ENCODE measurements around the gene NKD2. TPM values are rescaled to one million over a fixed set of nuclear protein-coding genes. Genes with fewer than 3 reads are reported as not detected.

NKD2 gene
- total RNA-seq, 1 donor from 2014 or later = 41.7 TPM

GRCh38 chr5:1009359-1010180 is 968 bp downstream of the NKD2 start:
- peak overlapping the region; percentile 8 for H3K27ac Mint-ChIP-seq (ENCODE audit: unreplicated experiment)
- H3K9me3 Mint-ChIP-seq (ENCODE audit: unreplicated experiment) = peaks cover 10% of the 10 kb centered on the region
- H3K36me3 Mint-ChIP-seq (ENCODE audit: unreplicated experiment) = peaks cover 7% of the 10 kb centered on the region
- DNase-seq = peak; percentile 22
- H3K4me3 Mint-ChIP-seq (ENCODE audit: unreplicated experiment) = peak overlapping the region; percentile 79
- TF ChIP-seq CTCF (IDR thresholded peaks at IDR 0.05; ENCODE audit: partially characterized antibody, unreplicated experiment) = no peak
- H3K4me1 Mint-ChIP-seq (ENCODE audit: low read depth, unreplicated experiment) = peaks cover 11% of the 10 kb centered on the region
- H3K27me3 Mint-ChIP-seq (ENCODE audit: unreplicated experiment) = peaks cover 10% of the 10 kb centered on the region

DNA sequence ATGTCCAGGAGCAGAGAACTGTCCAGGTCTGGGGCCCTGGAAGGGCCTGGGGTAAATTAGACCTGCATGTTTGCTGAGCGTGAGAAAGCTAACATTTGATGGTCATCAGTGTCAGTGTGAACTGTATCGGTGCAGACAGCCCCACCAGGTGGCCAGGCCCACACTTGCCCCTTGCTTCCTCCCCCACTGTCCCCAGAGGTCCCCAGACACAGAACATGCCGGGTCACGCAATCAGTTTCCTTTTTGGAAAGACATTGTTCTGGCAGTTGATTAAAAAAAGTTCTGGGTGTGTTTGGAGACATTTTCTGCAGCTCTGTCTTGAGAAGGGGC is 1.5 kb downstream of the NKD2 start:
- Mint-ChIP-seq H3K4me1 (ENCODE audit: low read depth, unreplicated experiment) (peaks cover 11% of the 10 kb centered on the region), H3K4me3 (ENCODE audit: unreplicated experiment) (peak overlapping the region; percentile 79), H3K36me3 (ENCODE audit: unreplicated experiment) (peaks cover 7% of the 10 kb centered on the region), H3K27ac (ENCODE audit: unreplicated experiment) (peak overlapping the region; percentile 8), H3K27me3 (ENCODE audit: unreplicated experiment) (peaks cover 10% of the 10 kb centered on the region), H3K9me3 (ENCODE audit: unreplicated experiment) (peaks cover 10% of the 10 kb centered on the region)
- DNase-seq = peak; percentile 27
- peak; percentile 15 for TF ChIP-seq CTCF (IDR thresholded peaks at IDR 0.05; ENCODE audit: partially characterized antibody, unreplicated experiment)

DNA sequence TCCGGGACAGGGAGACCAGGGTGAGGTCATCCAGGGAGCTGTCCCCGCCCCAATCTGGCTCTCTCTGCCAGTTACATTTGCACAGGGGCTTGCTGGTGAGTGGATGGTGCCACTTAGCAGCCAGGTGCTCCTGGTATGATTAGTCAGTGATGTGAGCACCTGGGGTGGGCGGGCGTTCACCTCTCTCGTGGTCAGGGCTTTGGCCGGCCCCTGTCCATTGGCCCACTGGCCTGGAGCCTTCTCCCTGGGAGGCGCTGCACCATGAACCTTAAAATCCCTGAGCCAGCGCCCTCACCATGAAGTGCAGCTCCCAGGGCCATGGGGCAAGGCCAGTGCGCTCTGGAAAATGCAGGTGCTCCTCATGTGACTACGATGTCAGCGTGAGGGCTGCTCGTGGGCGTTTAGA is 2.0 kb downstream of the NKD2 start:
- H3K4me3 Mint-ChIP-seq (ENCODE audit: unreplicated experiment) = peak overlapping the region; percentile 79
- H3K36me3 Mint-ChIP-seq (ENCODE audit: unreplicated experiment) = peaks cover 7% of the 10 kb centered on the region
- peaks cover 11% of the 10 kb centered on the region for H3K4me1 Mint-ChIP-seq (ENCODE audit: low read depth, unreplicated experiment)
- peaks cover 10% of the 10 kb centered on the region for H3K27me3 Mint-ChIP-seq (ENCODE audit: unreplicated experiment)
- no peak for TF ChIP-seq CTCF (IDR thresholded peaks at IDR 0.05; ENCODE audit: partially characterized antibody, unreplicated experiment)
- H3K9me3 Mint-ChIP-seq (ENCODE audit: unreplicated experiment) = peaks cover 10% of the 10 kb centered on the region
- peak; percentile 10 for DNase-seq
- peak overlapping the region; percentile 11 for H3K27ac Mint-ChIP-seq (ENCODE audit: unreplicated experiment)

DNA sequence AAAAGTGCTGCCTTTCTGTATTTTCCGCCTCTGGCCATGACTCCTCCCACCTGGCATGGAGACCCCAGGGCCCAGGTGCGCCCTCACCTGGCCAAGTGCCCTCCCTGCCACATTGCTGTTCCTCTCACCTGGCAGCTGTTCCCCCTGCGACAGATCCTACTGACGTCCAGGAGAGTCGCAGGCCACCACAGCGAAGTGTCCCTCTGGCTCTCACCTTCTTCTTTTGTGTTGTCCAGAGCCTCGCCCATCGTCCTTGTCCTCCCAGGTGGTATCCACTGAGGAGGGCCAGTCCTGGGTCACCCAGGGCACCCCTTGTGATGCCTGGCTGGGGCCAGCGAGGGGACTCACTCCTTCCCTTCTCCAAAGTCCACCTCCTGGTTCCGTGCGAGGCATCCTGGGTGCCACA is 2.6 kb downstream of the NKD2 start:
- peak; percentile 50 for DNase-seq
- Mint-ChIP-seq H3K27me3 (ENCODE audit: unreplicated experiment) (peaks cover 7% of the 10 kb centered on the region), H3K36me3 (ENCODE audit: unreplicated experiment) (peaks cover 7% of the 10 kb centered on the region), H3K4me1 (ENCODE audit: low read depth, unreplicated experiment) (peaks cover 9% of the 10 kb centered on the region), H3K4me3 (ENCODE audit: unreplicated experiment) (peak overlapping the region; percentile 67), H3K27ac (ENCODE audit: unreplicated experiment) (no peak overlapping the region), H3K9me3 (ENCODE audit: unreplicated experiment) (peaks cover 9% of the 10 kb centered on the region)
- peak; percentile 40 for TF ChIP-seq CTCF (IDR thresholded peaks at IDR 0.05; ENCODE audit: partially characterized antibody, unreplicated experiment)

GRCh38 chr5:1011741-1012312 is 3.2 kb downstream of the NKD2 start:
- peaks cover 7% of the 10 kb centered on the region for H3K9me3 Mint-ChIP-seq (ENCODE audit: unreplicated experiment)
- H3K27ac Mint-ChIP-seq (ENCODE audit: unreplicated experiment) = peak overlapping the region; percentile 17
- TF ChIP-seq CTCF (IDR thresholded peaks at IDR 0.05; ENCODE audit: partially characterized antibody, unreplicated experiment) = no peak
- DNase-seq = peak; percentile 15
- peaks cover 7% of the 10 kb centered on the region for H3K27me3 Mint-ChIP-seq (ENCODE audit: unreplicated experiment)
- peak overlapping the region; percentile 20 for H3K4me3 Mint-ChIP-seq (ENCODE audit: unreplicated experiment)
- H3K4me1 Mint-ChIP-seq (ENCODE audit: low read depth, unreplicated experiment) = peaks cover 9% of the 10 kb centered on the region
- peaks cover 7% of the 10 kb centered on the region for H3K36me3 Mint-ChIP-seq (ENCODE audit: unreplicated experiment)
